ENCODE results near the gene SMIM24.

SMIM24 gene

GRCh38 chr19:3493651-3494050, 13.3 kb upstream of the SMIM24 start:
- Mint-ChIP-seq H3K4me1 (ENCODE audit: low read depth) (peaks cover 9% of the 10 kb centered on the region), H3K9me3 (ENCODE audit: low read depth) (no peaks in the 10 kb centered on the region), H3K27ac (no peak overlapping the region), H3K27me3 (no peaks in the 10 kb centered on the region), H3K4me3 (no peak overlapping the region), H3K36me3 (peaks cover 3% of the 10 kb centered on the region)

DNA sequence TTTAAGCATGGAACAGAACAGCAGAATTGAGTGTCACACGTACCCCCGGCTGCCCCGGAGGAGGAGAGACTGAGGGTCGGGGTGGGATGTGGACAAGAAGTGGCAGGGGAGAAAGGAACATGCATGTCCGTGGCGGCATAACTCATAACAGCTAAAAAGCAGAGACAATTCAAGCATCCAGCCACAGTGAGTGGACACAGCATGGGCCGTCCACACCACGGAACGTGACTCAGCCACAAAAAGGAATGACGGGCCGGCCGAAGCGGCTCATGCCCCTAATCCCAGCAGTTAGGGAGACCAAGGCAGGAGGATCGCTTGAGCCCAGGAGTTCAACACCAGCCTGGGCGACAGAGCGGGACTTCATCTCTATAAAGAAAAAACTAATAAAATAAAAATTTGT, 12.6 kb upstream of the SMIM24 start:
- peaks cover 4% of the 10 kb centered on the region for H3K4me1 Mint-ChIP-seq (ENCODE audit: low read depth)
- H3K27ac Mint-ChIP-seq = no peak overlapping the region
- H3K36me3 Mint-ChIP-seq = peaks cover under 1% of the 10 kb centered on the region
- H3K4me3 Mint-ChIP-seq = no peak overlapping the region
- H3K27me3 Mint-ChIP-seq = no peaks in the 10 kb centered on the region
- no peaks in the 10 kb centered on the region for H3K9me3 Mint-ChIP-seq (ENCODE audit: low read depth)

DNA sequence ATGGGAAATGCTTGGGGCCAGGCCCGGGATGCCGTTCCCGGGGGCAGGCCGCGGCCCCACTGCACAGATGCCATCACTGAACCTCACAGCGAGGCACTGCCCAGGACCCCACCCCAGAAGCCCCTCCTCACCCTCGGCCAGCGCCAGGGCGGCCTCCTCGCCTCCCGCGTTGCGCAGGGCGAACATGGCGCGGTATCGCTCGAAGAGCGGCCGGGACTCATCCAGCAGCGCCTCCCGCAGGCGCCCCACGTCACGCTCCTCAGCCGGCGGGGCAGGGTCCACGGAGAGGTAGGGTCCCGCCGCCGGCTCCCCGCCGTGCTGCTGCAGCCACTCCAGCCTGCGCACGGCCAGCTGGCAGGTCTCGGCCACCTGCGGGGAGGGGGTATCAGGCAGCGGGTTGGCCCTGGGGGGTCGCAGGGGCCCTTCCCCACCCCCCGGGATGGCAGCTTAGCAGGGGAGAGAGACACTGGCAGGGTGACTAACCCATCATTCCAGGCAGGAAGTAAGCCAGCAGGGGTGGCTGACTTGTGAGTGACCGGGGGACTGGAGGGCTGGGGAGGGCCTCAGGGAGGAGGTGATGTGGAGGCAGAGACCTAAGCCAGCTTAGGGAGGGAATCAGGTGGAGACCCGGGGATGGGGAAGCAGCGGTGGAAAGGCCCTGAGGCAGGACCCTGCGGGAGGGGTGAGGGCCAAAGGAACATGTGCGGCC, 12.0 kb upstream of the SMIM24 start:
- Mint-ChIP-seq H3K27me3 (no peaks in the 10 kb centered on the region), H3K4me3 (no peak overlapping the region), H3K36me3 (no peaks in the 10 kb centered on the region), H3K27ac (no peak overlapping the region), H3K4me1 (ENCODE audit: low read depth) (peaks cover 3% of the 10 kb centered on the region), H3K9me3 (ENCODE audit: low read depth) (no peaks in the 10 kb centered on the region)

DNA sequence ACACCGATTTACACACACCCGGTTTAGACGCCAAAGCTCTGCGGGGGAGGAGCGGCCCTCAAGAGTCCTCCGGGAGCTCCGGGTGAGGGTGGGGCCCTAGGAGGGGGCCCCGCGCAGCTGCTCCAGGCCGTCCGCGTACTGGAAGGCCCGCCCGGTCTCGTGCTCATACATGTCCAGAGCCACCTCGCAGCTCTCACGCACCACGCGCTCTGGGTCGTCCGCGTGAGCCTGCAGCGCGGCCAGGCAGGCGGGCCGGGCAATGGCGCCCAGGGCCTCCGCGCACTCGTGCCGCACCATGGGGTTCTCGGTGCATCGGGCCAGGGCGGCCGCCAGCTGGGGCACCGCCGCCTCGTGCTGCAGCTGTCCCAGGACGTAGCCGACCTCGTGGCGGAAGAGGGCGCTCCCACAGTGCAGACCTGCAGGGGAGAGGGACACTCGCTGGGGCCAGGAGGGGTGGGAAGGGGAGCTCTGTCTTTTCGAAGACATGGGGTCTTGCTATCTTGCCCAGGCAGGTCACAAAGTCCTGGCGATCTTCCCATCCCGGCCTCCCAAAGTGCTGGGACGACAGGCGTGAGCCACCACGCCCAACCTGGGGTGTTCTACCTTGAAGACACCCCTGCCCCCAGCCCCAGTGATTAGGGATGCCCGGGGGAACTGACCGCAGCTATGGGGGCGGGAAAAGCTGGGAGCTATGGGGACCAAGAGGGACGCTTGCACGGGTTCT, 11.2 kb upstream of the SMIM24 start:
- Mint-ChIP-seq H3K4me1 (ENCODE audit: low read depth) (peaks cover 3% of the 10 kb centered on the region), H3K4me3 (no peak overlapping the region), H3K9me3 (ENCODE audit: low read depth) (no peaks in the 10 kb centered on the region), H3K27me3 (no peaks in the 10 kb centered on the region), H3K27ac (no peak overlapping the region), H3K36me3 (no peaks in the 10 kb centered on the region)

- no peaks in the 10 kb centered on the region for H3K9me3 Mint-ChIP-seq (ENCODE audit: low read depth)
- no peaks in the 10 kb centered on the region for H3K27me3 Mint-ChIP-seq
- peaks cover 9% of the 10 kb centered on the region for H3K4me1 Mint-ChIP-seq (ENCODE audit: low read depth)
- H3K36me3 Mint-ChIP-seq = no peaks in the 10 kb centered on the region
- no peak within 1 kb of the TSS for H3K27ac Mint-ChIP-seq
- no peak within 1 kb of the TSS for H3K4me3 Mint-ChIP-seq
Measured at GRCh38 chr19:3483226-3483628, 2.9 kb upstream of the SMIM24 start, which contains the start of gene SMIM44. Gene SMIM44 (minus strand): TSS chr19:3483441. CDS start chr19:3483403, 38 bp downstream.

- H3K4me3 Mint-ChIP-seq = no peak overlapping the region
- H3K27me3 Mint-ChIP-seq = no peaks in the 10 kb centered on the region
- H3K27ac Mint-ChIP-seq = no peak overlapping the region
Measured at GRCh38 chr19:3482507-3483225, 2.3 kb upstream of the SMIM24 start.

DNA sequence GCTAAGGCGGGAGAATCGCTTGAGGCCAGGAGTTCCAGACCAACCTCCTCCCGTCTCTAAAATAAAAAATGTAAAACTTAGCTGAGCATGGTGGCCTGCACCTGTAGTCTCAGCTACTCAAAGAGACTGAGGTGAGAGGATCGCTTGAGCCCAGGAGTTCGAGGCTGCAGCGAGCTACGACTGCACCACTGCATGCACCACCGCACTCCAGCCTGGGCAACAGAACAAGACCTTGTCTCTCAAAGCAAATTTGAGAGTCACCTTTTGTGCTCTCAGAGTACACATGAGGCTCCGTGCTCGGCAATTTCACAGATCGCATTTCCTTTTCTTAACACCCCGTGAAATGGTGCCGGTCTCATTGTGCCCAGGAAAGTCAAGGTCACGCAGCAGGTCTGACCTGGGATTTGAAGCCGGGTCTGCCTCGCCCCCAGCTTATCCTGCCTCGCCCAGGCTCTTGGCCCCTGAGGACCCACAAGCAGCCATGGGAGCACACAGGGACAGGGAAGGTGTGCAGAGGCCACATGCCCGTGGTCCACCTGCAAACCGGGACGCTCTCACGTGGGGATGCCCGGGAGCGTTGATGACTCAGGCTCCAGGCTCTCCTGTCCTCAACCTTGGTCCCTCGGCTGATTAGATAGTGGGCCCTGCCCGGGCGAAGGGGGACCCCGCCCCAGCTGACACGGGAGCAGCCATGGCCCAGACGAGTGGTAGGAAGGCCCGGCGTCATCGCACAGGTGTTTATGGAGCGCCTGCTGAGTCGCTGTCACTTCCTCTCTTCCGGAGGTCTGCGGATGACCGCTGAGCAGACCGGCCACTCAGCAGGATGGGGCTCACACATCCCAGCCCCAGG, 1.1 kb upstream of the SMIM24 start:
- no peaks in the 10 kb centered on the region for H3K27me3 Mint-ChIP-seq
- no peaks in the 10 kb centered on the region for H3K36me3 Mint-ChIP-seq
- H3K4me1 Mint-ChIP-seq (ENCODE audit: low read depth) = peaks cover 13% of the 10 kb centered on the region
- H3K9me3 Mint-ChIP-seq (ENCODE audit: low read depth) = no peaks in the 10 kb centered on the region
- no peak overlapping the region for H3K27ac Mint-ChIP-seq
- H3K4me3 Mint-ChIP-seq = no peak overlapping the region

More at GRCh38 chr19:3482507-3483225, 2.3 kb upstream of the SMIM24 start:
- H3K36me3 Mint-ChIP-seq = no peaks in the 10 kb centered on the region
- no peaks in the 10 kb centered on the region for H3K9me3 Mint-ChIP-seq (ENCODE audit: low read depth)
- peaks cover 13% of the 10 kb centered on the region for H3K4me1 Mint-ChIP-seq (ENCODE audit: low read depth)

GRCh38 chr19:3479834-3480215, 500 bp downstream of the SMIM24 start:
- H3K9me3 Mint-ChIP-seq (ENCODE audit: low read depth) = no peaks in the 10 kb centered on the region
- no peaks in the 10 kb centered on the region for H3K36me3 Mint-ChIP-seq
- H3K27me3 Mint-ChIP-seq = no peaks in the 10 kb centered on the region
- peaks cover 13% of the 10 kb centered on the region for H3K4me1 Mint-ChIP-seq (ENCODE audit: low read depth)
- H3K27ac Mint-ChIP-seq = no peak overlapping the region
- H3K4me3 Mint-ChIP-seq = no peak overlapping the region

GRCh38 chr19:3479177-3479833, 1.0 kb downstream of the SMIM24 start:
- Mint-ChIP-seq H3K4me3 (no peak overlapping the region), H3K4me1 (ENCODE audit: low read depth) (peaks cover 13% of the 10 kb centered on the region), H3K9me3 (ENCODE audit: low read depth) (no peaks in the 10 kb centered on the region), H3K36me3 (no peaks in the 10 kb centered on the region), H3K27me3 (no peaks in the 10 kb centered on the region), H3K27ac (no peak overlapping the region)

GRCh38 chr19:3478409-3479176, 1.7 kb downstream of the SMIM24 start:
- no peaks in the 10 kb centered on the region for H3K9me3 Mint-ChIP-seq (ENCODE audit: low read depth)
- no peaks in the 10 kb centered on the region for H3K27me3 Mint-ChIP-seq
- peaks cover 13% of the 10 kb centered on the region for H3K4me1 Mint-ChIP-seq (ENCODE audit: low read depth)
- no peaks in the 10 kb centered on the region for H3K36me3 Mint-ChIP-seq
- H3K4me3 Mint-ChIP-seq = peak overlapping the region; percentile 67
- H3K27ac Mint-ChIP-seq = no peak overlapping the region

- Mint-ChIP-seq H3K4me1 (ENCODE audit: low read depth) (peaks cover 13% of the 10 kb centered on the region), H3K4me3 (peak overlapping the region; percentile 52), H3K27me3 (no peaks in the 10 kb centered on the region), H3K27ac (no peak overlapping the region), H3K36me3 (no peaks in the 10 kb centered on the region), H3K9me3 (ENCODE audit: low read depth) (no peaks in the 10 kb centered on the region)
Measured at GRCh38 chr19:3477951-3478350, 2.4 kb downstream of the SMIM24 start.

GRCh38 chr19:3477506-3477905, 2.8 kb downstream of the SMIM24 start:
- H3K27me3 Mint-ChIP-seq = no peaks in the 10 kb centered on the region
- H3K4me3 Mint-ChIP-seq = no peak overlapping the region
- no peaks in the 10 kb centered on the region for H3K36me3 Mint-ChIP-seq
- H3K4me1 Mint-ChIP-seq (ENCODE audit: low read depth) = peaks cover 13% of the 10 kb centered on the region
- no peaks in the 10 kb centered on the region for H3K9me3 Mint-ChIP-seq (ENCODE audit: low read depth)
- no peak overlapping the region for H3K27ac Mint-ChIP-seq

- Mint-ChIP-seq H3K4me3 (no peak overlapping the region), H3K27me3 (no peaks in the 10 kb centered on the region), H3K9me3 (ENCODE audit: low read depth) (no peaks in the 10 kb centered on the region), H3K27ac (no peak overlapping the region), H3K4me1 (ENCODE audit: low read depth) (peaks cover 13% of the 10 kb centered on the region), H3K36me3 (no peaks in the 10 kb centered on the region)
Measured at GRCh38 chr19:3476830-3477229, 3.5 kb downstream of the SMIM24 start.
